Measurements from ENCODE around the gene KDM3B. TPM values are rescaled to one million over a fixed set of nuclear protein-coding genes. Genes with fewer than 3 reads are reported as not detected.

KDM3B gene
- total and polyA plus RNA-seq, 2 of the 8 experiments (the other 6 are each of a cell fraction or from before 2014, with no cell fraction given), result 27.1 to 78.1 TPM

DNA sequence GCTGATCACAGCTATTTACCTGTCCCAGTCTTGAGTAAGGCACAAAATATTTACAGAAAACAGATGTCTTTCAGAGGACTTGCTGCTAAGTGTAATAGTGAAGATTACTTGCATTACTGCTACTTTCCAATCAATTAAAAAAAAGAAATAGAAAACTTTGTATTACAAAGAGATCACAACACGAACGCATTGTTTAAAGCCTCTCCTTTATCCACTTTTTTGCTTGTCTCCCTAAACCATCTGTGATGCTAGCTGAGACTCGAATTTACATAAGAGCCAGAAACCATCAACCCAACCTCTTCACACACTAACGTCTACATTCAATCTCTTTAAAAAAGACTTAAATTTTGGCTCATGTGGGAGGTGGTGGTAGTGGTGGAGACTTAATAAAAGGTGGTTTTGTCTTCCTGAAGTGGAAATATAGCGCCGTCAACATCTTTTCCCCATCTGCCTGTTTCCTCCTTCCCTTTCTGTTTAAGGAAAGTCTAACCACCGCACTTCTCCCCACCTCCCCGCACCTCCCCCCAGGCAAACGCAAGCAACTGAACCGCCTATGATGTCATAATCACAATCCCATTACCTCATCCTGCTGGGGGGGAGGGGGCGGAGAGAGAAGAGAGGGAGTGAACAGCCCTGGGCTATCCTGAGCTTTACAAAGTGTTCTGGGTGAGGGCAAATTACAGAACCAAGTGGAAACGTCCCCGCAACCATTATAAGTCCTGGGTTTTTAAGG, 15.4 kb upstream of the KDM3B start:
- no peak overlapping the region for H2BK20ac ChIP-seq (ENCODE audit: low read length)
- peaks cover 0 to 5% (median 2%) of the 10 kb centered on the region in 4 experiments; a peak in 3 of 7 replicates for H3K4me1 ChIP-seq (replicated peaks in 1 of 4; ENCODE audit: control insufficient read depth in 3 of 4, insufficient read depth in 4 of 4, low read length in 3 of 4)
- peak overlapping the region; percentile 100; the same call in 1 of the 2 replicates for H4K8ac ChIP-seq (ENCODE audit: extremely low read depth, insufficient read depth, low read length)
- no peaks in the 10 kb centered on the region for H3K27me3 ChIP-seq (replicated peaks in 1 of 4; ENCODE audit: control insufficient read depth in 3 of 4, extremely low read depth in 1 of 4, insufficient read depth in 3 of 4, low read length in 3 of 4)
- no peak overlapping the region for H3K23ac ChIP-seq (ENCODE audit: insufficient read length)
- H4K5ac ChIP-seq (ENCODE audit: insufficient read length, low read depth, low read length), result peak overlapping the region; percentile 38
- POLR2A ChIA-PET (ENCODE audit: partially characterized antibody), result interaction anchor here (0.7 to 8.2 kb wide), 28 partner anchors 10 to 206 kb away, joined by 3 to 254 read pairs (median 4); partner anchors contain the start of genes BRD8, CDC23, EGR1 and ETF1
- no peaks in the 10 kb centered on the region for H3K9me3 ChIP-seq (ENCODE audit: insufficient read depth in 2 of 2, low read depth in 1 of 2, low read length in 1 of 2)
- peak overlapping the region; percentile 100; the same call in 1 of the 2 replicates for H2BK12ac ChIP-seq (ENCODE audit: low read depth, low read length)
- no peak overlapping the region for H3K56ac ChIP-seq (replicated peaks; ENCODE audit: insufficient read length, low read depth, low read length)
- H3K36me3 ChIP-seq (ENCODE audit: control insufficient read depth in 2 of 4, insufficient read depth in 4 of 4, low read length in 3 of 4), result peaks cover 0 to 13% (median 9%) of the 10 kb centered on the region in 4 experiments; a peak in 6 of 8 replicates
- peak overlapping the region; percentile 87 to 98 for H3K4me2 ChIP-seq (ENCODE audit: insufficient read depth in 1 of 2, low read depth in 2 of 2, low read length in 2 of 2)
- peak overlapping the region; percentile 68 to 95 (median 91) for H3K4me3 ChIP-seq (ENCODE audit: extremely low read depth in 1 of 4, insufficient read depth in 2 of 4, low read depth in 3 of 4, low read length in 4 of 4)
- no peak overlapping the region for H2AK5ac ChIP-seq (ENCODE audit: low read depth, low read length)
- H4K91ac ChIP-seq (replicated peaks; ENCODE audit: insufficient read length, low read length), result no peak overlapping the region
- no peak overlapping the region for H2BK120ac ChIP-seq (replicated peaks; ENCODE audit: low read depth, low read length)
- peak overlapping the region; percentile 100 for H3K27ac ChIP-seq (ENCODE audit: low read depth, low read length)
- peaks cover 9% of the 10 kb centered on the region for H3K23me2 ChIP-seq (ENCODE audit: low read depth, low read length)
- FAIRE-seq (no peak), DNase-seq (ENCODE audit: low read depth in 1 of 2, low spot score in 2 of 2) (no peak)
- no peak overlapping the region; the same call in 1 of the 2 replicates for H2BK15ac ChIP-seq (ENCODE audit: low read length)
- H2AFZ ChIP-seq (ENCODE audit: low read length), result peak overlapping the region; percentile 91
- WGBS, 2 experiments (ENCODE audit: extremely low coverage in 1 of 2, insufficient coverage in 1 of 2, insufficient read length in 1 of 2, insufficient replicate concordance in 2 of 2, low coverage in 1 of 2, low lambda C conversion rate in 2 of 2, missing lambda C conversion rate in 1 of 2), result 23% methylated on average over 13 of the region's 13 CpGs; no CpG with 5 or more reads in 1 of the 2 experiments
- H3K14ac ChIP-seq (ENCODE audit: insufficient read length), result no peak overlapping the region
- H3K79me1 ChIP-seq (ENCODE audit: low read depth, low read length), result peaks cover 15% of the 10 kb centered on the region
- H3K4ac ChIP-seq (replicated peaks; ENCODE audit: insufficient read length, low read depth, low read length), result no peak overlapping the region
- peak overlapping the region; percentile 100; the same call in 1 of the 2 replicates for H2BK5ac ChIP-seq (ENCODE audit: low read depth, low read length)
- peaks cover 0 to 3% of the 10 kb centered on the region in 2 experiments for H4K20me1 ChIP-seq (replicated peaks in 1 of 2; ENCODE audit: control insufficient read depth in 1 of 2, insufficient read depth in 2 of 2, low read length in 2 of 2)
- H3K79me2 ChIP-seq (ENCODE audit: control insufficient read depth in 1 of 2, insufficient read depth in 2 of 2, low read length in 2 of 2), result peaks cover 10 to 34% of the 10 kb centered on the region in 2 experiments
- peak overlapping the region; percentile 93 to 100 (median 99) for H3K9ac ChIP-seq (replicated peaks in 1 of 4; ENCODE audit: extremely low read depth in 1 of 4, low read depth in 3 of 4, low read length in 3 of 4)
- CTCF ChIA-PET (ENCODE audit: partially characterized antibody), result interaction anchor here (13.6 kb wide), 1 partner anchor 13 kb away, joined by 196 read pairs; the partner anchor contains the start of gene KDM3B
- peak overlapping the region; percentile 99; the same call in 1 of the 2 replicates for H3K18ac ChIP-seq (ENCODE audit: extremely low read depth, low read length)
- TF ChIP-seq EZH2 (IDR thresholded peaks at IDR 0.05; ENCODE audit: low read depth, low read length, severe bottlenecking) (no peak), TCF12 (IDR thresholded peaks at IDR 0.05; ENCODE audit: low read depth, low read length) (no peak), POLR2A (IDR thresholded peaks at IDR 0.05; ENCODE audit: control extremely low read depth in 1 of 2, low read depth in 2 of 2, low read length in 2 of 2) (no peak), SP4 (IDR thresholded peaks at IDR 0.05; ENCODE audit: low read length) (no peak), ASH2L (IDR thresholded peaks at IDR 0.05; ENCODE audit: low read length) (peak; percentile 87), ATF3 (IDR thresholded peaks at IDR 0.05; ENCODE audit: insufficient read depth, low read depth, low read length) (no peak), GABPA (IDR thresholded peaks at IDR 0.05; ENCODE audit: borderline replicate concordance, insufficient read depth, low read length) (no peak)
- TF ChIP-seq, protein P1, sequence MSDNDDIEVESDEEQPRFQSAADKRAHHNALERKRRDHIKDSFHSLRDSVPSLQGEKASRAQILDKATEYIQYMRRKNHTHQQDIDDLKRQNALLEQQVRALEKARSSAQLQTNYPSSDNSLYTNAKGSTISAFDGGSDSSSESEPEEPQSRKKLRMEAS (IDR thresholded peaks at IDR 0.05), result no peak
- TF ChIP-seq, protein P2, sequence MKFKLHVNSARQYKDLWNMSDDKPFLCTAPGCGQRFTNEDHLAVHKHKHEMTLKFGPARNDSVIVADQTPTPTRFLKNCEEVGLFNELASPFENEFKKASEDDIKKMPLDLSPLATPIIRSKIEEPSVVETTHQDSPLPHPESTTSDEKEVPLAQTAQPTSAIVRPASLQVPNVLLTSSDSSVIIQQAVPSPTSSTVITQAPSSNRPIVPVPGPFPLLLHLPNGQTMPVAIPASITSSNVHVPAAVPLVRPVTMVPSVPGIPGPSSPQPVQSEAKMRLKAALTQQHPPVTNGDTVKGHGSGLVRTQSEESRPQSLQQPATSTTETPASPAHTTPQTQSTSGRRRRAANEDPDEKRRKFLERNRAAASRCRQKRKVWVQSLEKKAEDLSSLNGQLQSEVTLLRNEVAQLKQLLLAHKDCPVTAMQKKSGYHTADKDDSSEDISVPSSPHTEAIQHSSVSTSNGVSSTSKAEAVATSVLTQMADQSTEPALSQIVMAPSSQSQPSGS (IDR thresholded peaks at IDR 0.05; ENCODE audit: low read length), result peak; percentile 100

Measured in H1 (cell line).